ENCODE measurements around the gene GIT1. TPM values are rescaled to one million over a fixed set of nuclear protein-coding genes. Genes with fewer than 3 reads are reported as not detected.

Gene GIT1
- total and polyA plus RNA-seq, 11 donors = 23.0 to 52.9 (median 31.4) TPM

DNA sequence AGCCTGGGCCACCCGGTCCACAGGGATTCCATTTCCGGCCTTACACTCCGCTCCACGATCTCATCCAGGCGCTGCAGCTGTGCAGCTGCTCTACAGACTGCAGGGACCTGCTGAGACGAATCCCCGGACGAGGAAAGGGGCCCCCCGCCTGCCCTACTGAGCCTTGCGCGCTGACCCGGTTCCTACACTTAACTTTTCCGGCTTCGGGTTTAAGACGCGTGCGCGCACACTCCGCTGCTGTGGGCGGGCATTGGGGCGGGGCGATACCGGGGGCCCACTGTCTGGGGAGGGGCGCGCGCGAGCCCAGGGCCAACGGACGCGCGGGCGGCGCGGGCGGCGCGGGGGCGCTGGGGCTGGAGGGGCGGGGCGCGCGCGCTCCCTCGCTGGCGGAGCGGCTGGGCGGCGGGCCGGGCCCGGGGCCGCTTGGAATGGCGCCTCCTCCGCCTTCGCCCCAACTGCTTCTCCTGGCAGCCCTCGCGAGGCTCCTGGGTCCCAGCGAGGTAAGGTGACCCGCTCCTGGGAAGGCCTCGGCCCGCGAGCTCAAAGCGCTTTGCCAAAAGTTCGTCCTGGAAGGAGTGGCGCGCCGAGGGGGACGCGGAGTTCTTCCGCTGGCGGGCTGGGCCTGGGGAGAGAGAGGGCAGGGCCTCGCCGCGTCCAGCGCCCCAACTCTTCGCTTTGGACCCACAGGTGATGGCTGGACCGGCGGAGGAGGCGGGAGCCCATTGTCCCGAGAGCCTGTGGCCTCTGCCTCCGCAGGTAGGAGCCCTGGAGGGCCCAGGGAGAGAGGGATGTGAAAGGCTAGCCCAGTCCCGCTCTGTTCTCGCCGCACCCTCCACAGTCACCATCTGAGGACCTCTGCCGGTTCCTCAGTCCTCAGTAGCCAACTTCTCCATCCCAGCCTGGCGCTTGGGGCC lies 20.9 kb downstream of the GIT1 start, which contains the start of gene TP53I13:
TSS of gene TP53I13 (plus strand) at position 371 of the 914 bp plus-strand sequence. CDS start at position 429, 58 bp downstream.
- DNase-seq = peak; percentile 88 to 94 (median 92)
- Histone ChIP-seq H3K4me1 (peaks cover 5 to 71% (median 41%) of the 10 kb centered on the region in 12 donors), H3K27ac (peak within 1 kb of the TSS; percentile 66 to 93 (median 88)), H3K36me3 (peaks cover 0 to 5% (median 1%) of the 10 kb centered on the region in 9 donors), H3K9me3 (no peaks in the 10 kb centered on the region), H3K27me3 (no peaks in the 10 kb centered on the region), H3K4me3 (peak within 1 kb of the TSS; percentile 66 to 86 (median 81))
- TF ChIP-seq, protein P1, sequence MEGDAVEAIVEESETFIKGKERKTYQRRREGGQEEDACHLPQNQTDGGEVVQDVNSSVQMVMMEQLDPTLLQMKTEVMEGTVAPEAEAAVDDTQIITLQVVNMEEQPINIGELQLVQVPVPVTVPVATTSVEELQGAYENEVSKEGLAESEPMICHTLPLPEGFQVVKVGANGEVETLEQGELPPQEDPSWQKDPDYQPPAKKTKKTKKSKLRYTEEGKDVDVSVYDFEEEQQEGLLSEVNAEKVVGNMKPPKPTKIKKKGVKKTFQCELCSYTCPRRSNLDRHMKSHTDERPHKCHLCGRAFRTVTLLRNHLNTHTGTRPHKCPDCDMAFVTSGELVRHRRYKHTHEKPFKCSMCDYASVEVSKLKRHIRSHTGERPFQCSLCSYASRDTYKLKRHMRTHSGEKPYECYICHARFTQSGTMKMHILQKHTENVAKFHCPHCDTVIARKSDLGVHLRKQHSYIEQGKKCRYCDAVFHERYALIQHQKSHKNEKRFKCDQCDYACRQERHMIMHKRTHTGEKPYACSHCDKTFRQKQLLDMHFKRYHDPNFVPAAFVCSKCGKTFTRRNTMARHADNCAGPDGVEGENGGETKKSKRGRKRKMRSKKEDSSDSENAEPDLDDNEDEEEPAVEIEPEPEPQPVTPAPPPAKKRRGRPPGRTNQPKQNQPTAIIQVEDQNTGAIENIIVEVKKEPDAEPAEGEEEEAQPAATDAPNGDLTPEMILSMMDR (IDR thresholded peaks at IDR 0.05) = no peak
- peak in 1 of 2 donors; percentile 83 for TF ChIP-seq POLR2A (IDR thresholded peaks at IDR 0.05)
- intact Hi-C loops (cut with DNase I) = loop anchor here in 2 of 10 donors (2.0 to 10.0 kb wide), 3 partner anchors 20 to 916 kb away; partner anchors contain the start of gene GIT1 (in 1 of the 2)
- peak; percentile 63 to 83 (median 72) for ATAC-seq
- 1 to 4% (median 1%) methylated on average over 19 to 85 of the region's 85 CpGs for WGBS, 4 donors

DNA sequence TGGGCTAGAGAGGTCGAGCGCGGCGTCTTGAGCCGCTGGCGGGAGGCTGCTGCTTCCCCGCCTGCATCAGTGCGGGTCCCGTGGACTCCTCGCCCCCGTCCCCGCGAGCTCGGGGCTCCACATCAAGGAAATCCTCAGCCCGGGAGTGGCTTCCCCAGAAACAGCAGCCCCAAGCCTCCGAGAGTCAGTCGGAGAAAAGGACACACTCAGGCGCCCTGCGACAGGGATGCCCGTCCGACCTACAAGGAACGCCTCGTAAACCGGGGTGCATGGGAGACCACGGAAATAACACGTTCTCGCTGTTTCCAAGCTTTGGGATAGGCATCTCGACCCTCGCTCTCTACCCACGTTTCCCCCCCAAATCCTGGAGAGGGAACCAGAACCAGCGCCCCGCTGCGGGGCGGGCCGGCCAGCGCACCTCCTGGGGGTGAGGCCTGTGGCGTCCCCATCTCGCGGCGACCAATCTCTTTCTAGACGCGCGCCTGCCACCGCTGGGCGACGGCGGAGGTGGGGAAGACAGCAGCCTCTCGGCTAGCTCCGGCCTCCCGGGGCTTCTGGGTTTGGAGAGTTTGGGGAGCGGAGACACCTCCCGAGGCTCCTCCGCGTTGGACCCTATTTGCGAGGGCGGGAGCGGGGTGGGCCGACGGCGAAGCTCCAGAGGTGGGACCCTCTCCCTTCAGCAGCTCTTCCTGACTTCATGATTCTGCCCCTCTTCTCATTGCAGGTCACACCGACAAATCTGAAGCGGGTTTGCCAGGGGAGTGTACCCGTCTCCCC lies 21.7 kb downstream of the GIT1 start:
- peaks cover 5 to 65% (median 35%) of the 10 kb centered on the region in 12 donors for H3K4me1 ChIP-seq
- no peaks in the 10 kb centered on the region for H3K36me3 ChIP-seq
- intact Hi-C loops (cut with DNase I) = loop anchor here in 2 of 10 donors (2.0 to 10.0 kb wide), 3 partner anchors 21 to 917 kb away; partner anchors contain the start of gene GIT1 (in 1 of the 2)
- DNase-seq (peak; percentile 58 to 84 (median 73)), ATAC-seq (peak; percentile 37 to 69 (median 41))
- TF ChIP-seq, protein P1 (IDR thresholded peaks at IDR 0.05) = peak in 11 of 12 donors; percentile 6 to 58 (median 33)
- TF ChIP-seq POLR2A (IDR thresholded peaks at IDR 0.05) = no peak
- H3K27ac ChIP-seq = peak overlapping the region; percentile 59 to 93 (median 88)
- H3K4me3 ChIP-seq = peak overlapping the region; percentile 66 to 86 (median 81)
- no peaks in the 10 kb centered on the region for H3K27me3 ChIP-seq
- H3K9me3 ChIP-seq = no peaks in the 10 kb centered on the region
- WGBS, 4 donors = 0 to 1% (median 0%) methylated on average over 26 to 63 of the region's 63 CpGs

DNA sequence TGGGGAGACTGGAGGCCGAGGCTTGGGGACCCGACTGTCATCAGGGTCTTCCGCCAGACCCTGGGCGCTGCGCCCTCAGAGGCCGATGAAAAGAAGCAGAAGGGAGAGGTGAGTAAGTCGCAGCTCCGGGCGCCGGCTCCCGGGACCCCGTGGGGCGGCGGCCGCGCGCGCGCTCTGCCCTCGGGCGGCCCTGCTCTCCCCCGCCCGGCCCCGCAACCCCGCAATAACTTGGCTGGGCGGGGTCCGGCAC lies 22.2 kb downstream of the GIT1 start:
- Histone ChIP-seq H3K4me3 (peak overlapping the region; percentile 66 to 86 (median 81)), H3K4me1 (peaks cover 4 to 62% (median 32%) of the 10 kb centered on the region in 12 donors), H3K36me3 (peaks cover 0 to 3% (median 0%) of the 10 kb centered on the region in 9 donors), H3K27ac (peak overlapping the region; percentile 59 to 93 (median 88)), H3K9me3 (no peaks in the 10 kb centered on the region), H3K27me3 (no peaks in the 10 kb centered on the region)
- TF ChIP-seq, protein P1 (IDR thresholded peaks at IDR 0.05) = no peak
- TF ChIP-seq POLR2A (IDR thresholded peaks at IDR 0.05) = peak in 1 of 2 donors; percentile 1
- intact Hi-C loops (cut with DNase I) = loop anchor here in 2 of 10 donors (10.0 kb wide), 2 partner anchors 422 to 918 kb away; no protein-coding TSS in a partner anchor
- peak in 1 of 5 donors; percentile 17 for DNase-seq
- WGBS, 4 donors = 1% methylated on average over 27 of the region's 27 CpGs; no CpG with 5 or more reads in 1 of the 4 donors
- ATAC-seq = peak in 2 of 4 donors; percentile 3 to 5

Data from heart left ventricle (tissue), 16 donors.